H1 (cell line): ENCODE measurements around the gene NLK. TPM values are rescaled to one million over a fixed set of nuclear protein-coding genes. Genes with fewer than 3 reads are reported as not detected.

Source experiments
- CTCF ChIA-PET: fragments of 300-600 bp; sonication (Branson Sonifier 250); formaldehyde crosslinking; loops from one replicate; lab custom pipeline; 2021; ENCODE audit not compliant: partially characterized antibody; lab: Charles Lee
- POLR2A ChIA-PET: fragments of 300-600 bp; sonication (Branson Sonifier 250); formaldehyde crosslinking; loops from one replicate; lab custom pipeline; 2021; ENCODE audit warnings: inconsistent platforms; ENCODE audit not compliant: partially characterized antibody; lab: Charles Lee
- DNase-seq, 2 experiments: peaks; one replicate each; pipeline versions ENCODE4 v3.0.0 to v3.0.0-alpha.2; 2010 to 2022; ENCODE audit warnings: low spot score in 2 of 2, low read depth in 1 of 2, mixed read lengths in 1 of 2
- FAIRE-seq: peaks from 2 replicates; lab custom pipeline; 2011; peaks lifted over from hg19 to GRCh38; lab: Jason Lieb, UNC
- H2AFZ ChIP-seq: 2 replicates; pipeline ENCODE4 v1.8.1; 2012; ENCODE audit warnings: low read length, inconsistent platforms
- H2AK5ac ChIP-seq: 2 replicates; pipeline ENCODE4 v1.6.1; 2013; ENCODE audit warnings: low read depth, low read length
- H2BK120ac ChIP-seq: replicated peaks from 2 replicates; pipeline ENCODE3; 2013; ENCODE audit warnings: low read depth, low read length, inconsistent platforms
- H2BK12ac ChIP-seq: 2 replicates; pipeline ENCODE4 v1.6.1; 2013; ENCODE audit warnings: low read depth, low read length
- H2BK15ac ChIP-seq: 2 replicates; pipeline ENCODE4 v1.6.1; 2013; ENCODE audit warnings: low read length
- H2BK20ac ChIP-seq: 2 replicates; pipeline ENCODE4 v1.6.1; 2013; ENCODE audit warnings: low read length
- H2BK5ac ChIP-seq: 2 replicates; pipeline ENCODE4 v1.6.1; 2013; ENCODE audit warnings: low read depth, low read length
- H3K14ac ChIP-seq: 2 replicates; pipeline ENCODE4 v1.6.1; 2013; ENCODE audit warnings: inconsistent platforms; ENCODE audit not compliant: insufficient read length
- H3K18ac ChIP-seq: 2 replicates; pipeline ENCODE4 v1.6.1; 2013; ENCODE audit warnings: low read length; ENCODE audit errors: extremely low read depth
- H3K23ac ChIP-seq: 2 replicates; pipeline ENCODE4 v1.6.1; 2013; ENCODE audit warnings: inconsistent platforms; ENCODE audit not compliant: insufficient read length
- H3K23me2 ChIP-seq: 2 replicates; pipeline ENCODE4 v1.6.1; 2013; ENCODE audit warnings: low read depth, low read length
- H3K27ac ChIP-seq: 2 replicates; pipeline ENCODE4 v1.6.1; 2011; ENCODE audit warnings: low read depth, low read length, inconsistent platforms
- H3K27me3 ChIP-seq, 4 experiments: replicated peaks in 1 of 4; 1 replicate in 1 of 4; 2 replicates in 3 of 4; pipeline versions ENCODE4 v1.6.1 to v1.8.1; 2011 to 2013; ENCODE audit warnings: low read length in 3 of 4, mild to moderate bottlenecking in 3 of 4, inconsistent platforms in 2 of 4, mixed read lengths in 2 of 4, moderate library complexity in 1 of 4; ENCODE audit not compliant: control insufficient read depth in 3 of 4, insufficient read depth in 3 of 4; ENCODE audit errors: extremely low read depth in 1 of 4
- H3K36me3 ChIP-seq, 4 experiments: 2 replicates each; pipeline versions ENCODE4 v1.6.1 to v1.8.1; 2011 to 2013; ENCODE audit warnings: mild to moderate bottlenecking in 4 of 4, low read length in 3 of 4, moderate library complexity in 2 of 4, control low read depth in 1 of 4, inconsistent platforms in 1 of 4; ENCODE audit not compliant: insufficient read depth in 4 of 4, control insufficient read depth in 2 of 4
- H3K4ac ChIP-seq: replicated peaks from 2 replicates; pipeline ENCODE3; 2013; ENCODE audit warnings: low read length, low read depth, mixed read lengths, inconsistent platforms; ENCODE audit not compliant: insufficient read length
- H3K4me1 ChIP-seq, 4 experiments: replicated peaks in 1 of 4; 1 replicate in 1 of 4; 2 replicates in 3 of 4; pipeline versions ENCODE4 v1.6.1 to v1.8.1; 2011 to 2013; ENCODE audit warnings: low read length in 3 of 4, inconsistent platforms in 2 of 4, mixed read lengths in 1 of 4; ENCODE audit not compliant: insufficient read depth in 4 of 4, control insufficient read depth in 3 of 4
- H3K4me2 ChIP-seq, 2 experiments: 2 replicates each; pipeline versions ENCODE4 v1.6.1 to v1.8.1; 2011 to 2013; ENCODE audit warnings: low read depth in 2 of 2, low read length in 2 of 2, control low read depth in 1 of 2, inconsistent platforms in 1 of 2, mild to moderate bottlenecking in 1 of 2; ENCODE audit not compliant: insufficient read depth in 1 of 2
- H3K4me3 ChIP-seq, 4 experiments: fragments of 200-600, 300-600 bp in 1 of 4; sonication (generic), shearing (Covaris generic), sonication (Bioruptor Twin) in 1 of 4; 2 replicates each; pipeline versions ENCODE4 v1.5.1 to v1.8.1; 2011 to 2016; ENCODE audit warnings: low read length in 4 of 4, low read depth in 3 of 4, control low read depth in 2 of 4, inconsistent platforms in 2 of 4, mild to moderate bottlenecking in 2 of 4, mixed read lengths in 1 of 4, moderate library complexity in 1 of 4; ENCODE audit not compliant: insufficient read depth in 2 of 4; ENCODE audit errors: extremely low read depth in 1 of 4
- H3K56ac ChIP-seq: replicated peaks from 2 replicates; pipeline ENCODE3; 2013; ENCODE audit warnings: low read depth, mild to moderate bottlenecking, mixed read lengths, low read length, inconsistent platforms; ENCODE audit not compliant: insufficient read length
- H3K79me1 ChIP-seq: 2 replicates; pipeline ENCODE4 v1.6.1; 2013; ENCODE audit warnings: low read depth, low read length, control low read depth
- H3K79me2 ChIP-seq, 2 experiments: 2 replicates each; pipeline versions ENCODE4 v1.6.1 to v1.8.1; 2012 to 2013; ENCODE audit warnings: low read length in 2 of 2, mild to moderate bottlenecking in 2 of 2, inconsistent platforms in 1 of 2; ENCODE audit not compliant: insufficient read depth in 2 of 2, control insufficient read depth in 1 of 2
- H3K9ac ChIP-seq, 4 experiments: replicated peaks in 1 of 4; 1 replicate in 1 of 4; 2 replicates in 3 of 4; pipeline versions ENCODE4 v1.6.1 to v1.8.1; 2011 to 2013; ENCODE audit warnings: low read depth in 3 of 4, low read length in 3 of 4, control low read depth in 2 of 4, mild to moderate bottlenecking in 2 of 4, moderate library complexity in 2 of 4, inconsistent platforms in 1 of 4; ENCODE audit errors: extremely low read depth in 1 of 4
- H3K9me3 ChIP-seq, 2 experiments: 2 replicates each; pipeline versions ENCODE4 v1.6.1 to v1.8.1; 2012 to 2013; ENCODE audit warnings: mild to moderate bottlenecking in 2 of 2, moderate library complexity in 2 of 2, control low read depth in 1 of 2, inconsistent platforms in 1 of 2, low read depth in 1 of 2, low read length in 1 of 2, mixed read lengths in 1 of 2; ENCODE audit not compliant: insufficient read depth in 2 of 2
- H4K20me1 ChIP-seq, 2 experiments: replicated peaks in 1 of 2; 2 replicates each; pipeline versions ENCODE3 to v1.8.1; 2011 to 2013; ENCODE audit warnings: inconsistent platforms in 2 of 2, low read length in 2 of 2, mild to moderate bottlenecking in 1 of 2; ENCODE audit not compliant: insufficient read depth in 2 of 2, control insufficient read depth in 1 of 2
- H4K5ac ChIP-seq: 2 replicates; pipeline ENCODE4 v1.6.1; 2013; ENCODE audit warnings: low read length, low read depth, mixed read lengths, inconsistent platforms; ENCODE audit not compliant: insufficient read length
- H4K8ac ChIP-seq: 2 replicates; pipeline ENCODE4 v1.8.0; 2013; ENCODE audit warnings: mild to moderate bottlenecking, moderate library complexity, low read length, inconsistent platforms; ENCODE audit not compliant: insufficient read depth; ENCODE audit errors: extremely low read depth
- H4K91ac ChIP-seq: replicated peaks from 2 replicates; pipeline ENCODE3; 2013; ENCODE audit warnings: low read length, mixed read lengths, inconsistent platforms; ENCODE audit not compliant: insufficient read length
- ASH2L ChIP-seq: fragments of 200-600, 300-600 bp; sonication (generic); IDR thresholded peaks from one replicate; pipeline ENCODE4 v1.7.1; 2017; ENCODE audit warnings: low read length
- CHD1 ChIP-seq: IDR thresholded peaks from 2 replicates; pipeline ENCODE4 v1.6.1; 2012; ENCODE audit warnings: low read depth, low read length, improper control_type of control experiment
- FOSL1 ChIP-seq: IDR thresholded peaks from 2 replicates; pipeline ENCODE4 v1.6.1; 2011; ENCODE audit warnings: mild to moderate bottlenecking, low read depth, low read length, moderate library complexity; ENCODE audit not compliant: insufficient read depth
- GABPA ChIP-seq: IDR thresholded peaks from 2 replicates; pipeline ENCODE4 v1.6.1; 2011; ENCODE audit warnings: mild to moderate bottlenecking, low read length, moderate library complexity, borderline replicate concordance; ENCODE audit not compliant: insufficient read depth
- JUN ChIP-seq: IDR thresholded peaks from 2 replicates; pipeline ENCODE4 v1.6.1; 2011; ENCODE audit warnings: low read depth, mild to moderate bottlenecking, improper control_type of control experiment, low read length
- JUND ChIP-seq: IDR thresholded peaks from 2 replicates; pipeline ENCODE4 v1.6.1; 2011; ENCODE audit warnings: mild to moderate bottlenecking, improper control_type of control experiment, low read length
- KDM5A ChIP-seq: fragments of 200-600 bp; IDR thresholded peaks from 2 replicates; pipeline ENCODE4 v1.7.1; 2012; ENCODE audit warnings: mild to moderate bottlenecking, low read length, inconsistent platforms, mixed read lengths
- POLR2AphosphoS5 ChIP-seq: IDR thresholded peaks from 2 replicates; pipeline ENCODE4 v1.6.1; 2011; ENCODE audit warnings: low read depth, low read length
- SIX5 ChIP-seq: IDR thresholded peaks from 2 replicates; pipeline ENCODE4 v1.6.1; 2011; ENCODE audit warnings: mild to moderate bottlenecking, low read depth, low read length
- SRF ChIP-seq: IDR thresholded peaks from 2 replicates; pipeline ENCODE4 v1.6.1; 2011; ENCODE audit warnings: mild to moderate bottlenecking, low read depth, low read length, moderate library complexity
- SUZ12 ChIP-seq: fragments of 200-600 bp; sonication (generic); IDR thresholded peaks from 2 replicates; pipeline ENCODE4 v1.6.1; 2012; ENCODE audit warnings: mild to moderate bottlenecking, inconsistent platforms, low read length, moderate library complexity, mixed read lengths
- TAF1 ChIP-seq: IDR thresholded peaks from 2 replicates; pipeline ENCODE4 v1.6.1; 2011; ENCODE audit warnings: mild to moderate bottlenecking, low read depth, low read length
- TAF7 ChIP-seq: optimal IDR thresholded peaks from 2 replicates; pipeline ENCODE3; 2011; ENCODE audit warnings: low read depth, mild to moderate bottlenecking, inconsistent platforms, low read length, moderate library complexity, borderline replicate concordance
- TCF12 ChIP-seq: IDR thresholded peaks from 2 replicates; pipeline ENCODE4 v1.6.1; 2011; ENCODE audit warnings: low read depth, mild to moderate bottlenecking, low read length
- YY1 ChIP-seq: IDR thresholded peaks from 2 replicates; pipeline ENCODE4 v1.6.1; 2011; ENCODE audit warnings: low read depth, mild to moderate bottlenecking, low read length
- WGBS, 2 experiments: shearing (Covaris generic) in 1 of 2; methylation state at CpG; one replicate each; pipeline versions ENCODE4 v1.1.6 to v1.1.7; 2013 to 2015; ENCODE audit warnings: low lambda C conversion rate in 2 of 2, mixed read lengths in 2 of 2, inconsistent platforms in 1 of 2, low coverage in 1 of 2, missing lambda C conversion rate in 1 of 2; ENCODE audit not compliant: insufficient replicate concordance in 2 of 2, insufficient coverage in 1 of 2, insufficient read length in 1 of 2; ENCODE audit errors: extremely low coverage in 1 of 2, missing lambda C conversion rate in 1 of 2; 5-methylcytosine and 5-hydroxymethylcytosine counted together
- polyA plus RNA-seq, 7 experiments: library from polyadenylated mRNA; depleted of rRNA in 3 of 7; stranded (reverse) in 5 of 7; unstranded in 2 of 7; fragments of >200 nt in 5 of 7; fragments of 200-250 nt in 2 of 7; gene quantifications; 1 replicate in 5 of 7; 2 replicates in 1 of 7; 4 replicates in 1 of 7; pipeline versions ENCODE4 v1.2.1 to v1.2.3, GENCODE V29; 2011 to 2013; ENCODE audit warnings: missing spikeins in 2 of 7, mixed read lengths in 2 of 7
- total RNA-seq: library from RNA; stranded (reverse); fragmentation: NEBNext Ultra II Directional; extraction: Animal tissue kit (Norgen Biotek cat#: 25700); gene quantifications from 2 replicates; pipeline ENCODE4 v1.2.1, GENCODE V29; 2021
- TF ChIP-seq, protein P1 (sequence below): IDR thresholded peaks from 2 replicates; pipeline ENCODE4 v1.6.1; 2012; ENCODE audit warnings: inconsistent platforms

The NLK gene
- total and polyA plus RNA-seq, 2 of the 8 experiments (the other 6 are each of a cell fraction or from before 2014, with no cell fraction given), result 30.8 to 49.9 TPM

DNA sequence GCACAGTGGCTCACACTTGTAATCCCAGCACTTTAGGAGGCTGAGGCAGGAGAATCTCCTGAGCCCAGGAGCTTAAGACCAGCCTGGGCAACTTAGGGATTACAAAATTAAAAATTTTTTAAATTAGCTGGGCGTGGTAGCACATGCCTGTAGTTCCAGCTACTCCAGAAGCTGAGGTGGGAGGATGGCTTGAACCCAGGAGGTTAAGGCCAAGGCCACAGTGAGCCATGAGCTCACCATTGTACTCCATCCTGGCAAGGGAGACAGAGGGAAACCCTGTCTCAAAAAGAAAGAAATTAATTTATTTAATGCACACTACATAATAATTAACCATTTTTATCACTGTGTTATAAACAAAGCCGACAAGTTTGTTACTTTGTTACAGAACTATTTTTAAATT, 145.5 kb downstream of the NLK start:
- no peak overlapping the region for H3K14ac ChIP-seq
- no peak overlapping the region for H3K18ac ChIP-seq
- H2BK12ac ChIP-seq, result no peak overlapping the region
- no peak overlapping the region for H4K5ac ChIP-seq
- no peaks in the 10 kb centered on the region for H3K27me3 ChIP-seq
- no peak overlapping the region for H3K9ac ChIP-seq
- DNase-seq (no peak), FAIRE-seq (no peak)
- peaks cover 0 to 2% of the 10 kb centered on the region in 2 experiments for H4K20me1 ChIP-seq
- H3K79me1 ChIP-seq, result no peaks in the 10 kb centered on the region; the same call in 1 of the 2 replicates
- H3K79me2 ChIP-seq, result no peaks in the 10 kb centered on the region
- CTCF ChIA-PET, result no interaction called here
- no peaks in the 10 kb centered on the region for H3K23me2 ChIP-seq
- no peak overlapping the region for H4K91ac ChIP-seq
- no peak overlapping the region for H2AK5ac ChIP-seq
- no peaks in the 10 kb centered on the region for H3K4me1 ChIP-seq
- POLR2A ChIA-PET, result interaction anchor here (0.9 kb wide), 1 partner anchor 15 kb away, joined by 3 read pairs; no protein-coding TSS in a partner anchor
- no peak overlapping the region for H4K8ac ChIP-seq
- no peak overlapping the region for H2BK5ac ChIP-seq
- no peak overlapping the region for H2BK15ac ChIP-seq
- H3K4me3 ChIP-seq, result no peak overlapping the region
- no peak overlapping the region for H2AFZ ChIP-seq
- no peak overlapping the region for H3K23ac ChIP-seq
- no peak overlapping the region for H3K4me2 ChIP-seq
- H3K9me3 ChIP-seq, result no peaks in the 10 kb centered on the region; a peak in 1 of 4 replicates
- H2BK20ac ChIP-seq, result no peak overlapping the region
- no peak overlapping the region for H3K56ac ChIP-seq
- no peak overlapping the region for H3K4ac ChIP-seq
- no peak overlapping the region for H3K27ac ChIP-seq
- H3K36me3 ChIP-seq, result peaks cover 3 to 34% (median 12%) of the 10 kb centered on the region in 4 experiments; a peak in 5 of 8 replicates
- no peak overlapping the region for H2BK120ac ChIP-seq
- WGBS, 2 experiments, result 95% methylated on average over 2 of the region's 2 CpGs; no CpG with 5 or more reads in 1 of the 2 experiments
- TF ChIP-seq TCF12 (no peak), YY1 (no peak), CHD1 (no peak), JUN (no peak), GABPA (no peak), SRF (no peak), KDM5A (no peak), JUND (no peak), POLR2AphosphoS5 (no peak), TAF7 (no peak), ASH2L (no peak), SUZ12 (no peak), SIX5 (no peak), TAF1 (no peak), FOSL1 (no peak)
- TF ChIP-seq, protein P1, sequence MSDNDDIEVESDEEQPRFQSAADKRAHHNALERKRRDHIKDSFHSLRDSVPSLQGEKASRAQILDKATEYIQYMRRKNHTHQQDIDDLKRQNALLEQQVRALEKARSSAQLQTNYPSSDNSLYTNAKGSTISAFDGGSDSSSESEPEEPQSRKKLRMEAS, result no peak
